Stimulated activated CD4-positive, alpha-beta T cell treated with anti-CD3 and anti-CD28 coated beads, TNF-alpha, amount 100 ng/mL, for 4 hours (primary cell): ENCODE results near the gene GAB2.
A peak's percentile ranks its signal among the peaks of the same experiment; 100 is the strongest.

Experiments
- DNase-seq, 3 experiments: peaks; one replicate each; pipeline ENCODE4 v3.0.0-alpha.2; 2020; ENCODE audit warnings: low read depth in 3 of 3

Gene GAB2

DNA sequence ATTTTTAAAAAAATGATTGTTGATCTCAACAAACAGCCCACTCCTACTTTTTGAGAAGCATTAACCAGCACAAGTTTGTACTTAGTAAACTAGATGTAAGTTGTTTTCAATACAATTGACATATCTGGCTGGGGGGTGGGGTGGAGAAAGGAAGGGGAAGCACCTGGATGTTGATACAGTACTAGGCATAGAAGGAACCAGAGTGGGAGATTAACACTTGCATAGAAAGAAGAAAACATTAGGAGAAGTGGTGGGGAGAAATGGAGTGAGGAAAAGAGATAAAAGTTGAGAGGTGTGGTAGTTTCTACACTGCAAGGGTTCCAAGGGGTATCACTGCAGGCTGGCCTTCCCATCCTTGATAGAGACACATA lies 10.6 kb upstream of the GAB2 start:
- DNase-seq, result no peak

- no peak for DNase-seq
Measured at GRCh38 chr11:78427615-78428265, 10.1 kb upstream of the GAB2 start.

DNA sequence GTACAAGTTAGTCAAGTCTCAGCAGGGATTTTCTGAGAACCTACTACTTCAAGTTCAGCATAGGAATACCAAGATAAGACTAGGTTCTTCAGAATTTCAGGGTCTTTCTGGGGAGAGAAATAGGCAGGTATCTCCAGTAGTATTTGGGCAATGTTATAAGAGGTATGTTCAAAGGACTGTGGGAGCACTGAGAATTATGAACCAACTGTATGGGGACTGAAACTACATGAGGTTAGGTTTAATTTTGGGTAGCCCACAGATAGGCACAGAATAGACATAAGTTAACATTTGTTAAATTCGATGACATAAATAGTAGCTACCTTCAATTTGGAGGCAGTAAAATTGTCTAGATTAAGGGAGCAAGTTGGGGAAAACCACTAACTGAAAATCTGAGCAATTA lies 9.2 kb upstream of the GAB2 start:
- DNase-seq, result no peak

GRCh38 chr11:78425399-78426070 lies 7.9 kb upstream of the GAB2 start:
- no peak for DNase-seq

DNA sequence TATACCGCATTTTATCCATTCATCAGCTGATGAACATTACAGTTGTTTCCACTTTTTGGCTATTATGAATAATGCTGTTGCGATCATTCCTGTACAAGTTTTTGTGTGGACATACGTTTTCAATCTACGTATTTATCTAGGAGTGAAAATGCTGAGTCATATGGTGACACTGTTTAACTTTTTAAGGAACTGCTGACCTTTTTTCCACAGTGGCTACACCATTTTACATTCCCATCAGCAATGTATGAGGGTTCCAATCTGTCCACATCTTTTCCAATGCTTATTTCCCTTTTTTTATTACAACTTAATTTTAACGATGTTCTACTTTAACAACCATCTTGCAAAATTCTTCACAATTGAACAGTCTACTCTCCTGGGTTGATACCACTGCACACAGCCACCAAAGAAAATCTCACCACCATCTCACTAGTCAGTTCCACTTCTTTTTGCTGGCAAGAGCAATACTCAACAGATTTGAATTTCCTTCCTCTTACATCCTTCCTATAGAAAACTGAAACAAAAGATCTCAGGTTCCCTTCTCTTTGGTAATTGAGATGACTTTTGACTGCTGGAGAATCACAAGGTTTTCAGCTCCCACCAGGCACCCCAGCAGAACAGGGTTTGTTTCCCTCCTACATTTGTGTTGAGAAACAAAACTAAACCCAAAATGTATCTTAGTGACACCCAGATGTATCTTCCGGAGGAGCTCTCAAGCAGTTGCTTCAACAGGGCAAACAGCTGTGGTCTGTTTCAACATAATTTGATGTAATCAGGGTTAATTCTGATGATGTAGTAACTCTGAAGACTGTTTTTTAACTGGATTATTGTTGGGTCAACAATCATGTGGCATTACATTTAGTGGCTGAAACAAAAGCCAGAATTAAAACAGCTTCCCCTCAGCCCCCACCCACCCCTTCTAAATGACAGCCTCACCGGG lies 7.0 kb upstream of the GAB2 start:
- no peak for DNase-seq

GRCh38 chr11:78423241-78423640 lies 5.6 kb upstream of the GAB2 start:
- DNase-seq, result no peak

DNA sequence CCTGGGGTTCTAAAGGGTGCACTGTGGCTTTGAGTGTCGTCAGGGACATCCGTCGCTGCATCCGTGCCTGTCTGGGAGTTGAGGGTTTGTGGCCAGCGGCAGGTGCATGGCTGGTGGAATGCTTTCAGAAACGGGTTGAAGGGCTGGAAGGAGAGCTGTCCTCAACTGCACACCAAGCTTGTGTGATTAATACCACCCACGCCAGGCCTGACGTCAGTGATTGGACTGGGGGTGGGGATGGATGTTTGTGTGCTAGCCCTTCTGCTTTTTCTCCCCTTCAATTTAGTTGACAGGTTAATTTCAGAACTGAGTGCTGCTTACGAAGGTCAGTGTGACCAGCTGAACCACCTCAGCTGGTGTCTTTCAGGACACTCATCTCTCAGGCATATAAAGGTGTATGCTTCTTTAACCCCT lies 3.2 kb upstream of the GAB2 start:
- DNase-seq, result peak in 2 of 3 experiments; percentile 6 to 26

DNA sequence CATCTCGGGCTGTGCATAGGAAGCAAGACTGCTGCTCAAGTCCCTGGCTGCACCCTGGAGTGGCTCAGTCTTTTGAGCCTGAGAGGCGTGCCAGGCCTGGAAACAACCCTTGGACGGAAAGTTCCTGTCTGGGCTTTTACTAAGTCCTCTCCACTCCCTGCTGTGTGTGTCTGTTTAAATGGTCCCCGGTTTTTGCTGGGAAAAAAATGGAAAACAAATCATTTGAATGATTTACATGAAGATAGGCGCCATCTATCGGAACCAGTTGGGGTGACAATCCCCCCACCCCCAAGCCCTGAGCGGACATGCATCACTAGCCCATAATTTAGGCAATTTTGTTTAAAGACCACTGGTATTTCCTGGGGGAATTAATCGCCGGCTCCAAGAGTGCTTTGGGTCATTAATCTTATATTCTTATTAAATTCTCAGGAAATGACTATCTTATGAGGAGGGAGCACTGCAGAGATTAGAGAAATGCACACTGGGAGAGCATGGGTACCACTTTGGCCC lies 2.7 kb upstream of the GAB2 start:
- peak in 2 of 3 experiments; percentile 10 to 21 for DNase-seq

DNA sequence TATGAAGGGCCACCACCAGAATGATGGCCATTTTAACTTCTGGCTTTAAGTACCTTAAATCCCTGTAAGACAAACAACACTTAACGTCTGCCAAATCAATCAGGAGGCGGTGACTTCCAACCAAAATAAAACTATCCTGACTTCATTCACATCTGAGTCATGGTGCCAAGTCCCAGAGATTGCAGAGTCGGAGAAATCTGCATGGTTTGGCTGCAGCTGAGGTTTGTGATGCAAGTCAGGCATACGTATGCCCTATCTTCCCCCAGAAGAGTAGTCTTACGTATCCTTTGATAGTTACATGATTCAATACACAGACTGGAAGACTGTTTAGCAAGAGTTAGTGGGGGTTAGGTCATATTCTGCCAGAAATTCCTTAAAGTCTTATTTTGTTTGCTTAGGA lies 1.7 kb upstream of the GAB2 start:
- no peak for DNase-seq

DNA sequence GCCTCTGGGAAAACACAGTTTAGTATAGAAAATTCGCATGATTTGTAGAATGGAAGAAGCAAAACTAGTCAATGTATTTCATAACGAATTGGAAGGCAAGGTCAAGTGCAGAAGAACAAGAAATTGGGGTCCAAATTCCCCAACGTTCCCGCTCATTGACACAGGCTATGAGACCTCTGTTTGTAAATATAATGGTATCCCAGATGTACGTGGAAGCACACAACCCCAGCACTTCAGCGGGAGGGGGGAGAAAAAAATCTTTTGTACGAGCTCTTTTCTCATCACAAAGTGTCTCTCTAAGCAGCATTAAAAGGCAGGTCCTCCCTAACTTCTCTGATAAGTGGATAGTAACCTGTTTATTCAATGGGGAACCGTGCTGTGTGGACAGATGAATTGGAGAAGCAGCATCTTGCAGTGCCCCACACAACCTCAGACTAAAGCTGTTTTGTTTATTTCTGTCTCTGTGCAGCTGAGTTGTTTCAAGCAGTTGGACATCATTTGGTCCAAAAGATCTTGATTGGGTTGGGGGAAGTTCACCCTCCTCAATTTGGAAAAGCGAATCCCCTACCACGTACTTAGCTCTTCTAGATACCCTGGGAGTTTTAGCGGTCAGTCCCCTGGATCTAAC lies 1.1 kb upstream of the GAB2 start:
- no peak for DNase-seq

- peak; percentile 41 to 54 (median 54) for DNase-seq
Measured at GRCh38 chr11:78417888-78418583, 416 bp upstream of the GAB2 start.

- peak; percentile 49 to 71 (median 56) for DNase-seq
Measured at GRCh38 chr11:78416285-78417174, 1.1 kb downstream of the GAB2 start.

- DNase-seq, result no peak
Measured at GRCh38 chr11:78415338-78415737, 2.3 kb downstream of the GAB2 start.

DNA sequence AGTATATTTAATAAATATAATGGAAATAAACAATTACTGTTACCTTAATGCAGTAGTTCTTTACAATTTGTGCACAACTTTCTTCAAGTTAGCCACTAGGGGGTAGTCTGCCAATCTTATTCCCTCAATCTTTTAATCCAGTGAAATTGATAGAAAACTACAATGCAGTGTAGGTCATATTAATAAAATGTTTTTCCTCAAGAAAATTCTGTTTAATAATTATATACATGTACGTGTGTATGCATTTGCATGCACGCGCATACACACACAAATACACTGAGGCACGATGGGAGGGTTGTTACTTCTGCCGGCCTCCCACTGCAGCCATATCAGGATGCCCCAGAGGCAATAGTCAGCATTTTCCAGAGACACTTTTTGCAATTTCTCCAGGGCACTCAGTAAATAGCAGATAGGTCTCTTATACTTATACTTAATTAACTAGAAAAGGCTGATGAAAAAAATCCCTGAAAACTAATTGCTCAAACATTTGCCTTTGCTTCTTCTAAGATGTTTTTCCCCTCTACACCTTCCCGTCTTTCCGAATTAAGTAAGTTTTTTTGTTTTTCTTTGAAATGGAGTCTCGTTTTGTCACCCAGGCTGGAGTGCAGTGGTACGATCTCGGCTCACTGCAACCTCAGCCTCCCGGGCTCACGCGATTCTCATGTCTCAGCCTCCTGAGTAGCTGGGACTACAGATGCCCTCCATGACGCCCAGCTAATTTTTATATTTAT lies 3.1 kb downstream of the GAB2 start:
- DNase-seq, result no peak

DNA sequence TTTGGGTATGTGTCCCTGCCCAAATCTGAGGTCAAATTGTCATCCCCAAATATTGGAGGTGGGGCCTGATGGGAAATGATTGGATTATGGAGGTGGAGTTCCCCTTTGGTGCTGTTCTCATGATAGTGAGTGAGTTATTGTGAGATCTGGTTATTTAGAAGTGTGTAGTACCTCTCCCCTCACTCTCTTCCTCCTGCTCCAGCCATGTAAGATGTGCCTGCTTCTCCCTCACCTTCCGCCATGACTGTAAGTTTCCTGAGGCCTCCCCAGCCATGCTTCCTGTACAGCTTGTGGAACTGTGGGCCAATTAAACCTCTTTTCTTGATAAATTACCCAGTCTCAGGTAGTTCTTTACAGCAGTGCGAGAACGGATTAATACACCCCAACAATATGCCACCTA lies 9.0 kb downstream of the GAB2 start:
- DNase-seq, result no peak

- no peak for DNase-seq
Measured at GRCh38 chr11:78406568-78407196, 10.9 kb downstream of the GAB2 start.

- DNase-seq, result no peak
Measured at GRCh38 chr11:78405805-78406204, 11.8 kb downstream of the GAB2 start.

DNA sequence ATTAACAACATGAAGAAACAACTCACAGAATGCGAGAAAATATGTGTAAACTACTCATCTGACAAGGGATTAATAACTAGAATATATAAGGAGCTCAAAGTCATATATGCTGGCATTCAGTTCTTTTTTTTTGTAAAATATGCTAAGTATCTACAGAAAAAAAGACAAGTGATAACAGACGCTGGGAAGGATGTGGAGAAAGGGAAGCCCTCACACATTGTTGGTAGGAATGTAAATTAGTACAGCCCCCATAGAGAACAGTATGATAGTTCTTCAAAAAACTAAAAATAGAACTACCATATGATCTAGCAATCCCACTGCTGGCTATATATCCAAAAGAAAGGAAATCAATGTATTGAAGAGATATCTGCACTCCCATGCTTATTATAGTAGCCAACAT lies 13.8 kb downstream of the GAB2 start:
- DNase-seq, result no peak

DNA sequence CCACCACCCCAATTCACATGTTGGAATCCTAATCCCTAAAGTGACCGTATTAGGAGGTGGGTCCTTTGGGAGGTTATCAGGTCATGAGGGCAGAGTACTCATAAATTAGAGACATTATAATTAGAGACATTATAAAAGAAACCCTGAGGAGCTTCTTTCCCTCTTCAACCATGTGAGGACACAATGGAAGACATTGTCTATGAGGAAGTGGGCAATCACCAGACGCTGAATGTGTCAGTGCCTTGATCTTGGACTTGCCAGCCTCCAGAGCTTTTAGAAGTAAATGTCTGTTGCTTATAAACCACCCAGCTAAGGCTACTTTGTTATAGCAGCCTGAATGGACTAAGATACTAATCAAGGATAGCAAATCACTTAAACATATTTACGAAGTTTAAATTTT lies 14.8 kb downstream of the GAB2 start:
- no peak for DNase-seq
